Measurements from ENCODE around the gene EFL1.
A peak's percentile ranks its signal among the peaks of the same experiment; 100 is the strongest.

GRCh38 chr15:82093774-82094211, 168.7 kb downstream of the EFL1 start:
- TF ChIP-seq EP300 (IDR thresholded peaks at IDR 0.05; ENCODE audit: borderline replicate concordance in 1 of 2, low read depth in 1 of 2, low read length in 1 of 2) = peak in 1 of 2 experiments; percentile 69; a peak in 1 of 4 replicates
- TF ChIP-seq REST (IDR thresholded peaks at IDR 0.05; ENCODE audit: low read depth, low read length) = 0 out of 2 replicates have a peak, but pooled peaks have one; percentile 36
- TF ChIP-seq POLR2AphosphoS5 (IDR thresholded peaks at IDR 0.05; ENCODE audit: low read depth, low read length) = peak; percentile 57; the same call in 1 of the 2 replicates
- no peak for TF ChIP-seq CTCF (IDR thresholded peaks at IDR 0.05)
- TF ChIP-seq MAX (IDR thresholded peaks at IDR 0.05; ENCODE audit: low read depth) = peak; percentile 74
- TF ChIP-seq GABPA (IDR thresholded peaks at IDR 0.05; ENCODE audit: low read depth) = no peak
